GM23248 (cell line): ENCODE results near the gene ADGRA3.

ENCODE experiments used
- EZH2 ChIP-seq: fragments of 200-600 bp; sonication (generic); IDR thresholded peaks from 2 replicates; pipeline ENCODE4 v1.6.1; 2018; ENCODE audit warnings: antibody characterized with exemption, mild to moderate bottlenecking; ENCODE audit not compliant: insufficient read depth, poor library complexity, severe bottlenecking
- EZH2phosphoT487 ChIP-seq: fragments of 200-600 bp; sonication (generic); IDR thresholded peaks from 2 replicates; pipeline ENCODE4 v1.6.1; 2018; ENCODE audit warnings: antibody characterized with exemption, moderate library complexity, mild to moderate bottlenecking, low read depth; ENCODE audit not compliant: insufficient read depth

DNA sequence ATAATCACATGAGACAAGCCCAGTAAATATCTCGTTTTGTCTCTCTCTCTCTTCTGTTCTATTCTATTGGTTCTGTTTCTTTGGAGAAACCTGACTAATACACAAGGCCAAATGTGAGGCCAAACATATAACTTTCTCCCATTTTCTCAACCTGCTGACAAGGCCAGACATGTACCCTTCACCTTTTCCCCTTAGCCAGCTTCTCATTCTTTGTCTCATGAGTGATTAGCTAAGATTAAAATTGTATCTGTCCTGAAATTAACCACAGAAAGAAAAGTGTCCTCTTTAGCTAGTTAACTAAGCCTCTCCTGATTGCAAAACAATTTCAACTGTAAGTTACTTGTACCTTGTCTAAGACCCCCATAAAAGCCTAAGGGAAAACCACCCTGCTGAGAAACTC lies 18.5 kb upstream of the ADGRA3 start:
- TF ChIP-seq EZH2phosphoT487 (no peak), EZH2 (no peak)
